ENCODE data around the gene GPD1L.

GPD1L gene

DNA sequence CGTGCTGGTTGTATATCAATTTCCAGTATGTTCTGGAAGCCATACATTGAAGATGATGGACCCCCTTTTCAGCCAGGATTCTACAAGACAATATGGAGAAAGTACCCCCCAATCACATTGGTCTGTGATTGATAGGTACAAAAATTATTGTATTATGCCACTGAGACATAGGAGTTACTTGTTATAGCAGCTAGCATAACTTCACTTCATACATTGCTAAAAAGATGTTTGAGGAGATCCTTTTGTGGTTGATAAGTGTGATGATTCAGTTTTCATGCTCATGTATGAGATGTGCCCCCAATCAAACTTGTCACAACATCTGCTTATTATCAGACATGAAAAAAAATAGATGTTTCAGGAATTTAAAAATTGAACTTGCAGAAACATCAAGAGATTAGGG, 66.0 kb downstream of the GPD1L start:
- H3K27ac ChIP-seq: no peak overlapping the region
- TF ChIP-seq, protein P1, sequence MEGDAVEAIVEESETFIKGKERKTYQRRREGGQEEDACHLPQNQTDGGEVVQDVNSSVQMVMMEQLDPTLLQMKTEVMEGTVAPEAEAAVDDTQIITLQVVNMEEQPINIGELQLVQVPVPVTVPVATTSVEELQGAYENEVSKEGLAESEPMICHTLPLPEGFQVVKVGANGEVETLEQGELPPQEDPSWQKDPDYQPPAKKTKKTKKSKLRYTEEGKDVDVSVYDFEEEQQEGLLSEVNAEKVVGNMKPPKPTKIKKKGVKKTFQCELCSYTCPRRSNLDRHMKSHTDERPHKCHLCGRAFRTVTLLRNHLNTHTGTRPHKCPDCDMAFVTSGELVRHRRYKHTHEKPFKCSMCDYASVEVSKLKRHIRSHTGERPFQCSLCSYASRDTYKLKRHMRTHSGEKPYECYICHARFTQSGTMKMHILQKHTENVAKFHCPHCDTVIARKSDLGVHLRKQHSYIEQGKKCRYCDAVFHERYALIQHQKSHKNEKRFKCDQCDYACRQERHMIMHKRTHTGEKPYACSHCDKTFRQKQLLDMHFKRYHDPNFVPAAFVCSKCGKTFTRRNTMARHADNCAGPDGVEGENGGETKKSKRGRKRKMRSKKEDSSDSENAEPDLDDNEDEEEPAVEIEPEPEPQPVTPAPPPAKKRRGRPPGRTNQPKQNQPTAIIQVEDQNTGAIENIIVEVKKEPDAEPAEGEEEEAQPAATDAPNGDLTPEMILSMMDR (conservative IDR thresholded peaks at IDR 0.05): no peak

DNA sequence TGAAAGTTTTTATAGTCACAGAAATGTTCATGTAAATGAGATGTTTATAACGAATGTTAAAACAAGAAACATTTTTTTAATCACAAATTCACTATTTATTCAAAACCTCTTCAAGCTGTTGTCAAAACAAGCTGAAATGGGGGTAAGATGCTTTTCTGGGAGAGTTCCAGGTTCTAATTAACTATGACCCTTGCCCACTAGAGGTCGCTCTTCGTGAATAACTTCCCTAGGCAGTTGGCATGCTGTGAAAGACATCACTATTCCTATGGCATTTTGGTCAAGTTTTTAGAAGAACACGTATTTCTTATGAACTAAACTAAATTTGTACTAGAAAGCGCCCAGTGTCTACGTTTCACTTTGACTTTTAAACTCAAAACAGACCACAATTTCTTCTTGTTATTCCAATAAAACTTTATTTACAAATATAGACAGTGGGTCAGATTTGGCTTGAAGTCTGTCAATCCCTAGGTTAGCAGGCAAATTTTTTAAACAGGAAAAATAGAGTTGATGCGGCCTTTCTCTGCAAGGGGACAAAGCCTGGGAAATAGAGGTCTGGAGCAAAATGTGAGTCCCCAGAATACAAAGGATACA, 69.3 kb downstream of the GPD1L start:
- TF ChIP-seq, protein P1 (conservative IDR thresholded peaks at IDR 0.05): peak; percentile 85
- no peak overlapping the region for H3K27ac ChIP-seq

DNA sequence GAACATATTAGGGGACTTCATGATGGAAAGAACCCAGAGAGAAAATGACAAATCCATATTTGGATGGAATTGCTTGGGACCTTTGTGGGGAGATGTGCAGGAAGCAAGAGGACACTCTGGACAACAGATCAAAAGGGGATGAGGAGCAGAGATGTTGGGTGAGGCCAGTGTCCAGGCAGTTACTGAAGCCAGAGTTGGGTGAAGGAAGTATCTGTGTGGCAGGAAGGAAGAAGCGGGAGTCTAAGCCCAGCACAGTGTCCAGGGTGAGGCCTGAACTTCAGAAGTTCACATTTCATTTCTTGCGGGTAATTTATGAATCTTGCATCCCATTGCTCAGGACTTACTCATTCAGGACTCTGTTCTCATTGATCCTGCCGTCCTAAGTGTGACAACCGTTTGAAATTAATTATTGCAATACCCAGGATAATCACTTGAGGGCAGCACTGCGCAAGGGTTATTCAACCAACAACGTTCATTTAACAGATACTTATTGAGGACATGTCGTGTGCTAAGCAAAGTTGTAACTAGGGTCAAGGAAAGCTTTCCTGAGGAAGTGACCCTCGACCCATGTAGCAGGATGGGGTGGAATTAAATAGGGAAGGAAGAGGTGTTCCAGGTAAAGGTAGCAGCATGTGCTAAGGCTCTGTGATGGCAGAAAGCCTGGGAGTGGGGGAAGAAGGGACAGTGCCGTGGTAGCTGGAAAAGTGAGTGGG, 70.7 kb downstream of the GPD1L start:
- no peak overlapping the region for H3K27ac ChIP-seq
- TF ChIP-seq, protein P1 (conservative IDR thresholded peaks at IDR 0.05): peak; percentile 71

DNA sequence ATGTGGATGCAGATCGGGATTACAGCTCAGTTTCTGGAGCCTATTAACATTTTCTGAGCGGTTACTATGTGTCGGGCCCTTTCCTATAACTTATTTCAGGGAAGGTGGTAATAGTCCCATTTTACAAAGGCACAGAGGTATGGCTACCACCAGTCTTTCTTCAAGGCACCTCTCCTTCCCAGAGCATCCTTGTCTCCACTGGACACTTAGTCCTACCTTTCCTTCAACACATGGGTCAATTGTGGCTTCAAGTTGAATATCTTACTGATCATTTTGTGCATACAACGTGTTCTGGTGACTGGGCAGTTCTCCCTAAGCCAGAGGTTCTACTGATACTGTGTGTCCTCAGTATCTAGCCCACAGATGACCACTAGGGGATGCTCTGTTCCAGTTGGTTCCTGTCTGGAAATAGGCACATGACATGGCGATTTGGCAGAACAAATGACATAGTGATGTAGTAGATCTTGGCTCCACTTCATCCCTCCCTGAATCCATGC, 71.3 kb downstream of the GPD1L start:
- TF ChIP-seq, protein P1 (conservative IDR thresholded peaks at IDR 0.05): peak; percentile 85
- no peak overlapping the region for H3K27ac ChIP-seq

DNA sequence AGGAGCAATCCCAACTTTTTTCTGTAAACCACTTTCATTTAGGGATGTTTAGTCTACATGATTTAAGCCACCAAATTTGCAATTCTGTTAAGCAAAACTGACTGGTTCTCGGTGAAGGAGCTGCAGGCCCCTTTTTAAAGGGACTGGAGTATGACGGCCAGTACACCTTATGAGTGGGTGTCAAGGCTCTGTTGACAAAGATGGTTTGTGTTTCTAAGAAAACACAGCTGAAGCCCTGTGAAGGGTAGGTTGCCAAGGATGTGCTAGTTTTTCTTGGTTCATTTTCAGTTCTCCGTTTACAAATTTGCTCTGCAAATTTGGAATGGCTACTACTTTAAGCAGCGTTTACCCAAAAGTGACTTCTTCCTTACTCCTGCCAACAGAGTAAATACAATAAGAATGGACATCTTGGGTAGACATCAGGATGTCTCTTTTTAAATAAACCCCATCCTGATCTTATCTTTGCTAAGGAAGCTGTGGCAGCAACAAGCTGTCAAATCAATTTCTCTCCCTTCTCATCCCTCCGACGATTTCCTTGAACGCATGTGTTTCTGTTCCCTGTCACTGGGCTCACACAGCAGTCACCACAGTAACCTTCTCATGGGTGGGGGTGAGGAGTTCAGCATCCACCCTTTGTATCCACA, 73.8 kb downstream of the GPD1L start:
- TF ChIP-seq, protein P1 (conservative IDR thresholded peaks at IDR 0.05): no peak
- peak overlapping the region; percentile 10 for H3K27ac ChIP-seq

DNA sequence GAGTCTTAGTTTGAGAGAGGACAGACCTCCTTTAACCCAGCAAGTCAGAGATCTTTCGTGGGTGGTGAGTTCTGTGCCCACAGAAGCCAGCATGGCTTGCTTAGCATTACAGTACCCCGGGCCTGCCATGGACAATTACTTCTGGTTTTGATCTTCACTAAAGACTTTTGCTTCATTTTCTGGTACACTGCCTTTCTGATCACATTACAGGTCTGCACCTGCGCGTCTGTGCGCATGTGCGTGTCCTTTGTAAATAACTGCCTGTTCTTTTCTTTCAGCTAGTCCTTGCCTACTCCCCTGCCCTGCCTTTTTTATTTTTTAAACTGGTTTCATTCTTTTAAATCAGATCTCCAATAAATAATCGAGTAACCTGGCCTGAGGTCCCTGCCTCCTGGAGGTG, 74.9 kb downstream of the GPD1L start:
- TF ChIP-seq, protein P1 (conservative IDR thresholded peaks at IDR 0.05): no peak
- no peak overlapping the region for H3K27ac ChIP-seq

DNA sequence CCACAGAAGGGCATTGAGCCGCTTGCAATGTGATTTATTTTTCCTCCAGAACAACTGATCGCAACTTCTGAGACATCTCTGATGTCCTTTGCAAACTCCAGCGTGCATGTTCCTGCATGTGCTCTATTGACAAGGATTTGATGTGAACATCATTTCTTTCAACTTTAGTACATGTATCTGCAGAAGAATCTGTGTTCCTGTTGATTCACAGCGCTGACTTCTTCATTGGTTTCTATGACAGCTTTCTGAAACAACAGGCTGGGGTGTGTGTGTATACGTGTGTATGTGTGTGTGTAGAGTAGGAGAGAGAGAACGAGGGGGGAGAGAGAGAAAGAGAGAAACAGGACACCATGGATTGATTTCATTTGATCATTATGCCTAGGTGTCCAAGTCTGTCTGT, 75.4 kb downstream of the GPD1L start:
- H3K27ac ChIP-seq: no peak overlapping the region
- TF ChIP-seq, protein P1 (conservative IDR thresholded peaks at IDR 0.05): no peak
